ENCODE results near the gene USP21. TPM values are rescaled to one million over a fixed set of nuclear protein-coding genes. Genes with fewer than 3 reads are reported as not detected.

The USP21 gene
- total and polyA plus RNA-seq, 9 of the 15 experiments (the other 6 are each of a cell fraction or from before 2014, with no cell fraction given) = 4.9 to 52.4 (median 21.6) TPM

- TF ChIP-seq HDAC1 (IDR thresholded peaks at IDR 0.05) (peak in 1 of 2 experiments; percentile 88; a peak in 1 of 4 replicates), SMAD2 (IDR thresholded peaks at IDR 0.05; ENCODE audit: low read depth, low read length) (no peak), NR2C1 (IDR thresholded peaks at IDR 0.05) (peak; percentile 64; the same call in 1 of the 2 replicates), NR2C1 (tag; IDR thresholded peaks at IDR 0.05) (no peak; the same call in 1 of the 2 replicates), XRCC5 (IDR thresholded peaks at IDR 0.05; ENCODE audit: low read depth, low read length) (no peak; the same call in 1 of the 2 replicates), TCF7 (IDR thresholded peaks at IDR 0.05; ENCODE audit: borderline replicate concordance) (0 out of 2 replicates have a peak, but pooled peaks have one; percentile 25), CBX3 (IDR thresholded peaks at IDR 0.05; ENCODE audit: borderline replicate concordance in 1 of 2, low read length in 2 of 2) (peak in 1 of 2 experiments; percentile 76; a peak in 1 of 3 replicates), ZKSCAN8 (CRISPR knock-in tag; IDR thresholded peaks at IDR 0.05) (no peak), USF1 (CRISPR knock-in tag; IDR thresholded peaks at IDR 0.05) (peak; percentile 41; the same call in 1 of the 2 replicates), SUPT5H (IDR thresholded peaks at IDR 0.05) (peak; percentile 94), ZNF197 (CRISPR knock-in tag; IDR thresholded peaks at IDR 0.05; ENCODE audit: low read depth) (peak; percentile 60; the same call in 1 of the 2 replicates), ZNF699 (CRISPR knock-in tag; IDR thresholded peaks at IDR 0.05; ENCODE audit: insufficient replicate concordance) (no peak), GABPA (tag; conservative IDR thresholded peaks at IDR 0.05; ENCODE audit: low read depth) (0 out of 2 replicates have a peak, but pooled peaks have one; percentile 35), SOX6 (IDR thresholded peaks at IDR 0.05) (peak; percentile 76), ERF (CRISPR knock-in tag; IDR thresholded peaks at IDR 0.05) (no peak), ZBTB43 (CRISPR knock-in tag; IDR thresholded peaks at IDR 0.05) (no peak), THRB (CRISPR knock-in tag; conservative IDR thresholded peaks at IDR 0.05) (0 out of 2 replicates have a peak, but pooled peaks have one; percentile 34), ZNF586 (CRISPR knock-in tag; conservative IDR thresholded peaks at IDR 0.05) (no peak), THRAP3 (IDR thresholded peaks at IDR 0.05; ENCODE audit: borderline replicate concordance) (0 out of 2 replicates have a peak, but pooled peaks have one; percentile 50), THAP7 (CRISPR knock-in tag; IDR thresholded peaks at IDR 0.05) (no peak), JUND (IDR thresholded peaks at IDR 0.05; ENCODE audit: borderline replicate concordance, low read depth, low read length) (peak; percentile 49; the same call in 1 of the 2 replicates), JUND (tag; IDR thresholded peaks at IDR 0.05; ENCODE audit: borderline replicate concordance, low read depth, low read length) (no peak; the same call in 2 of the 3 replicates), NONO (IDR thresholded peaks at IDR 0.05; ENCODE audit: low read depth in 2 of 2, low read length in 1 of 2) (no peak)
These were observed 18.0 kb downstream of the USP21 start, which contains the start of gene B4GALT3 (continued) for GRCh38 chr1:161177112-161177935.
